Effector CD8-positive, alpha-beta T cell (primary cell): ENCODE results near the gene CRCP.

Experiments
- DNase-seq: peaks from one replicate; lab custom pipeline; 2025; lab: John Stamatoyannopoulos, UW

The CRCP gene

DNA sequence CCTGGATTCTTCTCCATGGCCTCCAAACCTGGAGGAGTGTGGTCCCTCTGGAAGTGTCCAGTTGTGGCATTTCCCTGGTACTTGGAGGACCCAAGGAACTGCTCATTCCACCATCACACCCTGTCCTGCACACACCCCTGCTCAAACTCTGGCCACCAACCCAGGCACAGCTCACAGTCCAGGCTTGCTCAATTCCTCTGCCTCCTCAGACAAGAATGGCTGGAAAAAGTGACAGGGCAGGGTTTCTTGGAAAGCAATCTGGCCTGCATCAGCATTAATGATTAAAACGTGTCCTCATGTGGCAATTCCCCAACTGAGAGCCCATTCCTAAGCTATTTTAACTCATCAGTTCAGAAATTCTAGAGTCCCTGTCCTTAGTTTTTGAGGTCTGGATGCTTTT is 73.3 kb downstream of the CRCP start:
- no peak for DNase-seq

- no peak for DNase-seq
Observed at GRCh38 chr7:66188645-66189044, 74.0 kb downstream of the CRCP start.

DNA sequence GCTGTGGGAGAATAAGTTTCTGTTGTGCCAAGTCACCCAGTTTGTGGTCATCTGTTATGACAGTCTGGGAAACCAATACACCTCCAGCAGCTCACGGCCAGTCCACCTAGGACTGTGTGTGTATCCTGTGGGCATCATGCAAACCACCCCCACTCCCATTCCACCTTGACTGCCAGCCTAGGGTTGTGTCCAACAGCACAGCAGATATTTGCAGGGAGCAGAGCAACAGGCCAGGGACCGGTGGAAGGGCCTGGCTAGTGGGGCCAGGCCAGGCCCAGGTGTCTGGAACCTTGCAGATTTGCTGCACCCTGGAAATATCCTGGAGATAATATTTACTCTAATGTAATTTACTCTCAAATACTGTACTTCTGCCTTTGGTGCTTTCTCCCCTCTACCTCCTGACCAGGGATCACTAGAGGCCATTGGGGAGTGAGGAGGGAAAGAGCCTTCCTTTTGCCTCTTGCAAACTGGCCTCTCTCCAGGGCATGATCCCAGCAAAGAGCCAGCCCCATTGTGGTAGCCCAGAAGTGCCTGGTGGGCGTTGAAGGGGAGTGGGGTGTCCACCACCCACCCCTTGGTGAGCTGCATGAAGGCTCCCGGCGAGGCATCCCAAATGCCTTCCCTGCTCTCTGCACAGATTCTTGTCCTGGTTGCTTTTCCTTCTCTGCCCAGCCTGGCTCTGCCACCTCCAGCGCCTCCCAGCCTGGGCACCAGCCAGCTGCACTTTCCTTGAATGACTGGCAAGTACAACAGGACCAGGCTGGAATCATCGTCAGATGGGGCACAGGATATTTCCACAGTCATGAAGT is 75.3 kb downstream of the CRCP start:
- no peak for DNase-seq

DNA sequence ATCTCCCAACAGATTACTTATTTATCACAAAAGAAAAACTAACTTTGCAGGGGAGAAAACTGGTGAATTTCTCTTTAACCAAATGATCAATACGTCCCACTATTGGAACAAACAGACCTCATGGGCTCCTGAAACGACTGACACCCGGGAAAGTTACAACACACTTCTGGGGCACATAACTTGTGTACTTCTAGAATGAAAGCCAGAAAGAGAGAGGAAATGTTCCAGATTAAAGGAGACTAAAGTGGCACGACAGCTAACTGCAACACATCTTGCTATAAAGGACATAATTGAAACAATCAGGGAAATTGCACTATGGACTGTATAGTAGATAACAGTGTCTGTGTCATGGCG is 75.8 kb downstream of the CRCP start:
- DNase-seq, result no peak

- DNase-seq, result no peak
Observed at GRCh38 chr7:66193146-66193725, 78.6 kb downstream of the CRCP start.

GRCh38 chr7:66198469-66198868 is 83.8 kb downstream of the CRCP start:
- no peak for DNase-seq

DNA sequence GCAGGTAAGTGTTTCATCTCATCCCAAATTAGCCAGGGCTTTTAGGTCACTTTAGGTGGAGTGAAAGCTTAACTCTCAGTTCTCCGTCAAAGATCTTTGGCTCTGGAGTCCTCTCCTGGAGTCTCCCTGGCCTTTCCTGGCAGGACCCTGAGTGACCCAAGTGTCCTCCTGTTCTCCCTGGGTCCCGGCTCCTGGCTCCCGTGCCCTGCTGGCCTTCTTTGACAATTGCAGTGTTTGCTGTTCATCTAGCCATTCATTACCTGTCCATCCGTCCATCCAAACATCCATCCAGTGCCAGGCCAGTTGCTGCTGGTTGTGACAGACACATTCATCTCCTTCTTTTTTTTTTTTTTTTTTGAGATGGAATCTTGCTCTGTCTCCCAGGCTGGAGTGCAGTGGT is 84.3 kb downstream of the CRCP start:
- no peak for DNase-seq

- no peak for DNase-seq
Observed at GRCh38 chr7:66202441-66202840, 87.8 kb downstream of the CRCP start.
